HG03103 (cell line): Measurements from ENCODE around the gene ARHGEF7.

ENCODE experiments used
- ATAC-seq: cut with Tn5 transposase; IDR thresholded peaks from one replicate; pipeline ENCODE4 v1.9.1; 2021; ENCODE audit warnings: low read depth; ENCODE audit not compliant: unreplicated experiment

The ARHGEF7 gene

GRCh38 chr13:111287201-111287600, 172.1 kb downstream of the ARHGEF7 start:
- no peak for ATAC-seq

DNA sequence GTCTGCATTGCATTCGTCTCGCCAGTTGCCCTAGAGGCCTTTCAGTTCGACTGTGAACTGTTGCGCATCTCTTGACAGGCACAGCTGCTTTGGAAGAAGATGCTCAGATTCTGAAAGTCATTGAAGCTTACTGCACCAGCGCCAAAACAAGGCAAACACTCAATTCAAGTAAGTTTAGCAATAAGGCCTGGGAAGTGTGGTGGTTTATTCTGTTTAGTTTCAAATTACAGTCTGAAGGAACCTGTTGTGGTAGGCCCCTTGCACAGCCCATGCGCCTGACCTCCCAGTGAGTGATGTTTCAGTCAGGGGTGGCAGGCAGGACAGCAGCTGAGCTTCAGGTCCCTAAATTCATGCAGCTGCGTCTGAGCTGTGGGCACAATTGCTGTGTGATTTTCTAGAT, 173.2 kb downstream of the ARHGEF7 start:
- no peak for ATAC-seq

- no peak for ATAC-seq
These were observed 174.1 kb downstream of the ARHGEF7 start for GRCh38 chr13:111289251-111289650.

- ATAC-seq: no peak
These were observed 176.8 kb downstream of the ARHGEF7 start for GRCh38 chr13:111291908-111292307.

GRCh38 chr13:111292710-111293485, 177.8 kb downstream of the ARHGEF7 start:
- no peak for ATAC-seq

- ATAC-seq: no peak
These were observed 180.8 kb downstream of the ARHGEF7 start for GRCh38 chr13:111295886-111296285.

- no peak for ATAC-seq
These were observed 181.3 kb downstream of the ARHGEF7 start for GRCh38 chr13:111296417-111296816.

DNA sequence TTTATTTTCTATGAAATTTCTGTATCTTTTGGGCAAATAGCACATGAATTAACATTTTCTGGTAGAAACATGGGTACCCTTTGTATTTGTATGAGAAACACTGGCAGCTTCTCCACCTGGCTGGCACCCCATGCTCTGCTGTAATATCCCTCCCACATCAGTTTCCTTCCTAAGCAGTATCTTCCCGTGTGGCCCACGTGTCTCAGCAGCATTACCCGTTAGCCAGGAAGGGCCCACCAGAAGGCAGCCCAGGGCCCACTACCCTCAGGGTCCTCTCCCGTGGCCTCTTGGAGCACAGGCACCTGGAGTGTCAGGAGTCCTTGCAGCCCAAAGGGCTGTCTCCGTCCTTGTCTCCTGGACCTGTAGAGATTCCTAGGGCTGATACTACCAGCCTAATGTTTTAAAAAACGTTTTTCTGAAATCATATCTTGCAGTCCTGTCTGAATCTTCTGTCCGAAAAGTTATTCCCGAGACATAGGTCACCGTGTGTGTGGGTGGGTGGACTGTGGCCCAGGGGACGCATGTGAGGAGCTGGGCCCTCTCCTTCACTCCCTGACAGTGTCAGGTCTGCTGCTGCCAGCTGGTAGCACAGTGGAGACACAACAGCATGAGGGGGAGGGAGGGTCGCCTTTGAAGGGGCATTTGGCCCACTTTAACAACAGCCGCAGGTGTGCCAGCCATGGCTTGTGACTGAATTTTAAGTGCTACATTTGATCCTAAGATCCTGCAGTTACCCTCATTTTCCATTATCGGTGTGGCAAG, 183.3 kb downstream of the ARHGEF7 start:
- no peak for ATAC-seq

GRCh38 chr13:111302045-111302726, 187.1 kb downstream of the ARHGEF7 start:
- no peak for ATAC-seq

GRCh38 chr13:111303559-111303958, 188.4 kb downstream of the ARHGEF7 start:
- no peak for ATAC-seq

- peak; percentile 82 for ATAC-seq
These were observed 189.0 kb downstream of the ARHGEF7 start for GRCh38 chr13:111304041-111304544.

- no peak for ATAC-seq
These were observed 189.6 kb downstream of the ARHGEF7 start for GRCh38 chr13:111304603-111305289.

DNA sequence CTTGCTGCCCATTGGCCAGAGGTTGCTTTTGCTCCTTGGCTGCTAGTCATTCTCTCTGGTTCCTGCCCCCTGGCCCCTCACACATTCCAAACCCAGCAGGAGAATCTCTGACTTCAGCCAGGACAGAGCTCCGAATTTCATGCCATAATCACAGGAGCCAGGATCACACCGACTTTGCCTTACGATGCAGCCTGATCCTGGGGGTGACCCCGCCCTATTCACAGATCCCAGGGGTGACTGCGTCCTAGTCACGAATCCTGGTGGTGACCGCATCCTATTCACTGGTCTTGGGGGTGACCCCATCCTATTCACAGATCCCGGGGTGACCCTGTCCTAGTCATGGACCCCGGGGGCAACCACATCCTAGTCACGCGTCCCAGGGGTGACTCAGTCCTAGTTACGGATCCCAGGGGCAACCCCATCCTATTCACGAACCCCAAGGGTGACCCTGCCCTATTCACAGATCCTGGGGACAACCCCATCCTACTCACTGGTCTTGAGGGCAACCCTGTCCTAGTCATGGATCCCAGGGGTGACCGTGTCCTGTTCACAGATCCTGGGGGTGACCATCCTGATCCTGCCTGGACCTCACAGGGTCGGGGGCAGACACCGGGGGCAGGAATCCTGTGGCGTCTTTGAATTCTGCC, 198.0 kb downstream of the ARHGEF7 start:
- ATAC-seq: no peak

GRCh38 chr13:111313911-111314425, 198.9 kb downstream of the ARHGEF7 start:
- no peak for ATAC-seq

- no peak for ATAC-seq
These were observed 199.7 kb downstream of the ARHGEF7 start for GRCh38 chr13:111314852-111315251.

- no peak for ATAC-seq
These were observed 200.4 kb downstream of the ARHGEF7 start for GRCh38 chr13:111315347-111315995.

- no peak for ATAC-seq
These were observed 201.1 kb downstream of the ARHGEF7 start for GRCh38 chr13:111316161-111316730.

- no peak for ATAC-seq
These were observed 202.0 kb downstream of the ARHGEF7 start for GRCh38 chr13:111317042-111317550.
